IMR-90 (cell line): ENCODE measurements around the gene SOX4. TPM values are rescaled to one million over a fixed set of nuclear protein-coding genes. Genes with fewer than 3 reads are reported as not detected.

ENCODE experiments used
- ATAC-seq: fragments of 200-7000 bp; cut with Tn5 transposase; 2 replicates; pipeline ENCODE4 v1.9.1; 2020; ENCODE audit warnings: low read depth, mild to moderate bottlenecking, moderate library complexity
- BruUV-seq: library from RNA; stranded (reverse); fragments of 400-500 nt; replicated peaks from 2 replicates; lab custom pipeline; 2021; lab: Mats Ljungman, UMichigan
- CTCF ChIA-PET: fragments of 300-600 bp; formaldehyde crosslinking; extraction: SDS; loops from one replicate; lab custom pipeline; 2021; ENCODE audit warnings: antibody characterized with exemption; lab: Yijun Ruan, JAX
- POLR2A ChIA-PET: fragments of 300-600 bp; sonication (Branson Sonifier 250); formaldehyde crosslinking; loops from one replicate; lab custom pipeline; 2022; ENCODE audit warnings: antibody characterized with exemption; ENCODE audit not compliant: unreplicated experiment; lab: Charles Lee
- DNase-seq: peaks from one replicate; pipeline ENCODE4 v3.0.0; 2013
- H2AFZ ChIP-seq: replicated peaks from 2 replicates; pipeline ENCODE3; 2013; ENCODE audit warnings: low read length, mild to moderate bottlenecking; ENCODE audit not compliant: poor library complexity
- H2AK5ac ChIP-seq: 2 replicates; pipeline ENCODE4 v1.6.1; 2013; ENCODE audit warnings: low read depth, low read length, inconsistent platforms
- H2AK9ac ChIP-seq: replicated peaks from 2 replicates; pipeline ENCODE3; 2013; ENCODE audit warnings: mild to moderate bottlenecking, low read depth, low read length, moderate library complexity; ENCODE audit not compliant: poor library complexity
- H2BK120ac ChIP-seq: 2 replicates; pipeline ENCODE4 v1.6.1; 2013; ENCODE audit warnings: low read depth, low read length, inconsistent platforms
- H2BK15ac ChIP-seq: 3 replicates; pipeline ENCODE4 v1.6.1; 2013; ENCODE audit warnings: low read depth, low read length, inconsistent platforms
- H2BK20ac ChIP-seq: 2 replicates; pipeline ENCODE4 v1.6.1; 2013; ENCODE audit warnings: low read depth, mild to moderate bottlenecking, inconsistent platforms, low read length, moderate library complexity
- H2BK5ac ChIP-seq: 2 replicates; pipeline ENCODE4 v1.6.1; 2013; ENCODE audit warnings: mild to moderate bottlenecking, low read depth, low read length, inconsistent platforms; ENCODE audit not compliant: poor library complexity, severe bottlenecking
- H3K14ac ChIP-seq: replicated peaks from 2 replicates; pipeline ENCODE4 v1.6.1; 2013; ENCODE audit warnings: low read depth, low read length, inconsistent platforms
- H3K18ac ChIP-seq: 2 replicates; pipeline ENCODE4 v1.6.1; 2013; ENCODE audit warnings: low read depth, low read length, control low read depth
- H3K23ac ChIP-seq: 2 replicates; pipeline ENCODE4 v1.6.1; 2013; ENCODE audit warnings: low read depth, low read length, inconsistent platforms
- H3K27ac ChIP-seq: 2 replicates; pipeline ENCODE4 v1.5.1; 2013; ENCODE audit warnings: mild to moderate bottlenecking, control low read depth, low read length; ENCODE audit not compliant: insufficient read depth
- H3K27me3 ChIP-seq: 2 replicates; pipeline ENCODE4 v1.6.1; 2013; ENCODE audit warnings: low read length; ENCODE audit not compliant: control insufficient read depth, insufficient read depth
- H3K36me3 ChIP-seq: 2 replicates; pipeline ENCODE4 v1.6.1; 2013; ENCODE audit warnings: low read length, mixed read lengths; ENCODE audit not compliant: control insufficient read depth, insufficient read depth
- H3K4ac ChIP-seq: 2 replicates; pipeline ENCODE4 v1.6.1; 2013; ENCODE audit warnings: low read depth, low read length, inconsistent platforms
- H3K4me1 ChIP-seq: 2 replicates; pipeline ENCODE4 v1.6.1; 2013; ENCODE audit warnings: low read length, mixed read lengths; ENCODE audit not compliant: control insufficient read depth, insufficient read depth
- H3K4me2 ChIP-seq: 2 replicates; pipeline ENCODE4 v1.6.1; 2013; ENCODE audit warnings: low read depth, mild to moderate bottlenecking, control low read depth, low read length, moderate library complexity
- H3K4me3 ChIP-seq: 2 replicates; pipeline ENCODE4 v1.5.1; 2013; ENCODE audit warnings: low read depth, mild to moderate bottlenecking, control low read depth, low read length, moderate library complexity; ENCODE audit not compliant: insufficient read depth
- H3K56ac ChIP-seq: 2 replicates; pipeline ENCODE4 v1.6.1; 2013; ENCODE audit warnings: low read length, inconsistent platforms; ENCODE audit not compliant: insufficient read depth; ENCODE audit errors: extremely low read depth
- H3K79me1 ChIP-seq, 2 experiments: 2 replicates each; pipeline ENCODE4 v1.6.1; 2013; ENCODE audit warnings: low read length in 2 of 2, inconsistent platforms in 1 of 2, low read depth in 1 of 2
- H3K9ac ChIP-seq: 2 replicates; pipeline ENCODE4 v1.6.1; 2013; ENCODE audit warnings: low read depth, low read length, control low read depth
- H3K9me1 ChIP-seq: 2 replicates; pipeline ENCODE4 v1.6.1; 2013; ENCODE audit warnings: low read length, inconsistent platforms; ENCODE audit not compliant: insufficient read depth
- H3K9me3 ChIP-seq: 2 replicates; pipeline ENCODE4 v1.6.1; 2013; ENCODE audit warnings: low read length; ENCODE audit not compliant: control insufficient read depth, insufficient read depth
- H4K20me1 ChIP-seq: 2 replicates; pipeline ENCODE4 v1.6.1; 2013; ENCODE audit warnings: low read length, inconsistent platforms; ENCODE audit not compliant: insufficient read depth
- H4K5ac ChIP-seq: 2 replicates; pipeline ENCODE4 v1.6.1; 2013; ENCODE audit warnings: mild to moderate bottlenecking, low read depth, low read length, control low read depth
- H4K8ac ChIP-seq, 2 experiments: 2 replicates each; pipeline ENCODE4 v1.6.1; 2013; ENCODE audit warnings: low read depth in 2 of 2, low read length in 2 of 2, control low read depth in 1 of 2, inconsistent platforms in 1 of 2
- H4K91ac ChIP-seq: 2 replicates; pipeline ENCODE4 v1.6.1; 2013; ENCODE audit warnings: low read depth, low read length, inconsistent platforms; ENCODE audit not compliant: insufficient read depth
- CHD1 ChIP-seq: IDR thresholded peaks from 2 replicates; pipeline ENCODE4 v1.6.1; 2012; ENCODE audit warnings: low read depth, low read length, improper control_type of control experiment
- CTCF ChIP-seq: conservative IDR thresholded peaks from 2 replicates; pipeline ENCODE4 v1.5.1; 2012; ENCODE audit warnings: mild to moderate bottlenecking, low read depth, low read length, improper control_type of control experiment
- RCOR1 ChIP-seq: IDR thresholded peaks from 2 replicates; pipeline ENCODE4 v1.6.1; 2012; ENCODE audit warnings: mild to moderate bottlenecking, low read length, improper control_type of control experiment; ENCODE audit not compliant: insufficient replicate concordance
- USF2 ChIP-seq: fragments of 150-350 bp; IDR thresholded peaks from 2 replicates; pipeline ENCODE4 v1.6.1; 2017; ENCODE audit warnings: mild to moderate bottlenecking, antibody characterized with exemption, low read length, low read depth
- WGBS, 2 experiments: methylation state at CpG; one replicate each; pipeline versions ENCODE4 v1.1.5 to v1.1.7; 2013; ENCODE audit warnings: missing lambda C conversion rate in 2 of 2; ENCODE audit not compliant: insufficient read length in 1 of 2; ENCODE audit errors: extremely low coverage in 2 of 2; 5-methylcytosine and 5-hydroxymethylcytosine counted together
- dilution Hi-C: fragments of 300-500 bp; cut with HindIII; formaldehyde crosslinking; loops from one replicate; pipeline ENCODE4 v1.14.3; 2018; ENCODE audit warnings: low sequenced_read_pairs; ENCODE audit not compliant: unreplicated experiment
- in situ Hi-C: fragments of 300-500 bp; cut with MboI; formaldehyde crosslinking; loops from 3 replicates; pipeline ENCODE4 v1.14.3; 2019; ENCODE audit warnings: low sequenced_read_pairs, inconsistent platforms, mixed read lengths
- intact Hi-C: fragments of 100-400 bp; cut with micrococcal nuclease; formaldehyde crosslinking; loops from 2 replicates; pipeline ENCODE4 v1.10.0; 2022
- polyA plus RNA-seq, 3 experiments: library from polyadenylated mRNA; depleted of rRNA; stranded (reverse); fragments of >200 nt; gene quantifications; 2 replicates each; pipeline ENCODE4 v1.2.3, GENCODE V29; 2012; ENCODE audit warnings: low replicate concordance in 1 of 3
- total RNA-seq: library from RNA; depleted of rRNA; stranded (reverse); fragments of >200 nt; gene quantifications from 2 replicates; pipeline ENCODE4 v1.2.3, GENCODE V29; 2012

Gene SOX4
- total and polyA plus RNA-seq, 2 of the 4 experiments (the other 2 are of a cell fraction), result 4.7 to 4.8 TPM

GRCh38 chr6:21605166-21605565 lies 11.6 kb downstream of the SOX4 start:
- H2BK5ac ChIP-seq, result no peak overlapping the region
- no peak overlapping the region for H3K23ac ChIP-seq
- WGBS, 2 experiments, result no CpG with 5 or more reads among the region's 4 CpGs
- H3K79me1 ChIP-seq, result peaks cover 0 to 3% of the 10 kb centered on the region in 2 experiments; a peak in 1 of 4 replicates
- H3K4me3 ChIP-seq, result no peak overlapping the region
- no peak overlapping the region for H4K91ac ChIP-seq
- ChIA-PET CTCF (no interaction called here), POLR2A (no interaction called here)
- H3K18ac ChIP-seq, result no peak overlapping the region
- H3K14ac ChIP-seq, result no peak overlapping the region
- no peak overlapping the region for H4K5ac ChIP-seq
- no peak overlapping the region for H3K4ac ChIP-seq
- BruUV-seq, result no TSS peak
- TF ChIP-seq CTCF, result no peak
- TF ChIP-seq CHD1, result no peak
- TF ChIP-seq USF2, result no peak
- no peak for TF ChIP-seq RCOR1
- no peak overlapping the region for H2BK120ac ChIP-seq
- no peak overlapping the region for H2BK20ac ChIP-seq
- H2AK9ac ChIP-seq, result no peak overlapping the region
- DNase-seq (no peak), ATAC-seq (no peak)
- H3K4me1 ChIP-seq, result no peaks in the 10 kb centered on the region
- H3K4me2 ChIP-seq, result no peak overlapping the region
- no peaks in the 10 kb centered on the region for H3K36me3 ChIP-seq
- intact Hi-C loops, result no loop called here
- H3K9me3 ChIP-seq, result no peaks in the 10 kb centered on the region
- H2AK5ac ChIP-seq, result no peak overlapping the region
- dilution Hi-C loops, result no loop called here
- no peak overlapping the region for H3K27ac ChIP-seq
- H3K27me3 ChIP-seq, result no peaks in the 10 kb centered on the region
- H4K20me1 ChIP-seq, result no peaks in the 10 kb centered on the region
- no peak overlapping the region for H3K56ac ChIP-seq
- no peak overlapping the region for H2BK15ac ChIP-seq
- in situ Hi-C loops, result no loop called here
- H3K9ac ChIP-seq, result no peak overlapping the region
- H3K9me1 ChIP-seq, result no peaks in the 10 kb centered on the region
- no peak overlapping the region for H4K8ac ChIP-seq
- H2AFZ ChIP-seq, result no peak overlapping the region
